NCI-H1105 (cell line): ENCODE measurements around the gene FRMD4A.

Source experiments
- DNase-seq: peaks from one replicate; lab custom pipeline; 2025; lab: John Stamatoyannopoulos, UW

FRMD4A gene

DNA sequence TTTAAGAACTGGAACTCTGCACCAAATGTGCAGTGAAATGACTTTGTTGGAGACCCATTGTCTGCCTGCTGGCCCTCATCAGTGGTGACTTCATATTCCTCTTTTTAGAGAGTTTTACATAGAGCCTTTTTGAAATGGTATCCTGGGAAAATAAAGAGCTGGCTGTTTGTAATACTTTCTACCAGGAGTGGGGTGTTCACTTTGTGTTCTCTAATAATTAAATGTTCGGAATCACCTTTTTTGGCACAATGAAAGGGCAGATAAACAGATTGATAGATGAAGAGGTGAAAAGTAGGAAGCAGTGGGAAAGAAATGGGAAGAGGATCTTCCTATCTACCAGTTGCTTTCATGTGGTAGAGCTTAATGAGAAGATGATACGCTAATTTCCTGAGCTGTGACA is 688.4 kb downstream of the FRMD4A start:
- DNase-seq, result no peak

DNA sequence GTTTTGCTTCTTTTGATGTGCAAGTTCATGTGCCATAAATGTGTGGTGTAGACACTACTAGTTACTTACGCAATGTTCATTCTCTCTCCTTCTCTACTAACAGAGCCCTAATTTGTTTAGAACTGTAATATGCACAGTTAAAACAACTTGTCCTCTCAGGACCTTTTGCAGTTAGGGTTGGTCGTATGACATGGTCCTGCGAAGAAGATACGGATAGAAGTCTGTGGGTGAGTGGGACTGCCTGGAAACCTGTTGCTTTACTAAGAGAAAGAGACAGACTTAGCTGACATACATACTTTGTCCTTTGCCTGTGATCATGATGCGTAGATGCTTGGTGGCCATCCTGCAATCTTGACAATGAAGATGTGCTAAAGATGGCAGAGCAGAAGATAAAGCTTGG is 692.8 kb downstream of the FRMD4A start:
- DNase-seq, result no peak

DNA sequence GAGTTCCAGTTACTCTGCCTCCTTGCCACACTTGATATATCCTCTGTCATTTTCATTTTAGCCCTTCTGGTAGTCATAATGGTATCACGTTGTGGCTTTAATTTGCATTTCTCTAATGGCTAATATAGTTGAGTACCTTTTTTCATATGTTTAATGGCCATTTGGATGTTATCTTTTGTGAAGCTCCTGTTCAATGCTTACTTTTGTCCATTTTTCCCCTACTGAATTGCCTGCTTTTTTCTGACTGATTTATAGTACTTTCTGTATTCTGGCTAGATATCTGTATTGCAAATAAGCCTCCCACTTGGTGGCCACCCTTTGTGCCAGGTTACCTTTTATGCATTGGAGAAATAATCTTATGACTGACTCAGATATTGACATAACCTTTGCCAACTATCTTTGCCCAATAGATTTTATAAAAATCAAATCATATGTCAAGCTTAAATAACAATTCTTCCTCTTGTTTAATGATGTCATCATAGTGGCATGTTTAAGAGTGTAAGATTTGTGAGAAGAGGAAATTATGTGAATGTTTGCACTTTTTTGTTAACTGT is 693.3 kb downstream of the FRMD4A start:
- no peak for DNase-seq

DNA sequence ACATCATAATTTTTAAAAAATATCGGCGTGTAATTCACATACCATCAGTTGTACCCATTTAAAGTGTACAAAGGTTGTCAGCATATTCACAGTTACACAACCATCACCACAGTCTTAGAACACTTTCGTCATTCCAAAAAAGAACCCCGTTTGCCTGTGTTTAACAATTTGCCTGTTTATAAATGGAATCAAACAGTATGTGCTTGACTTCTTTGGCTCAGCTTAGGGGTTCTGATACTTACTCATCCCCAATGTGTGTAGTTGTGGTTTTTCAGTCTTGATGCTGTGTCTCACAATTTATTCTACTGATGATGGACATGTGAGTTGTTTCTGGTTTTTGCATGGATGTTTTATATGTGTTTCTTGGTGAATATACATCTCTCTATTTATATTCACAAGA is 693.9 kb downstream of the FRMD4A start:
- no peak for DNase-seq

DNA sequence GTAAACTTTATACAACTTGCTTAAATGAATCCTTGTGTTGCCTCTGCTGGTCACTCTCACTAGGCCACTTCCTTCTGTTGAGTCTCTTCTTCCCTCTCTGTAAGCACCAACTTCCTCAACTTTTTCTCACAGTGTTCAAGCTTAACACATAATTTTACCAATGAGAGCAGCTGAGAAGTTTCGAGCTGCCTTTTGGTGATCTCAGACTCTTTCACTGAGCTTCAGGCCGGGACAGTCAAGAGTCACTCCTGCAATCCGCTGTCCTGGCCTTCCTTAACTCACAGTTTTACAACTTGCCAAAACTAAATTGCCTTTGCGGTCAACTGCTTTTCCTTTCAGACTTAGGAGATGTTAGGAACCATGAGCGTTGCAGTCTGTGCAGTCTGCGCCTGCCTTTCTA is 696.5 kb downstream of the FRMD4A start:
- no peak for DNase-seq

DNA sequence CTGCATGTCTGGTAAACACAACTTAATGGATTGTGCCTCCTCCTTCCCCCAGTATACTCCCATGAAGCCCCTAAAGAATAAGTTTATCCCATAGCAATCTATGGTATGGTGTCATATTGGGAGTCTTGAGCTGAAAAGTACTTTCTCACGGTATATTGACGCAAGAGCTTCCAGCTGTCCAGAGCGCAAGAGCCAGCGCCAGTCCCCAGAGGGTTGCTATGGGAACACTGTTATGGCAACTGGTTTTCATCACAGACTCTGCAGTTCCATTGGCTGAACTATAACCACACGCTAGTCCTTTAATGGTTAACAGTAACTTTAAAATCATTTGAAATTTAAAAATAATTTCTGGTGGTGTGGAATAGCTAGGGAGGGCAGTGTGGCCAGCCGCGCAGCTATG is 697.0 kb downstream of the FRMD4A start:
- no peak for DNase-seq

DNA sequence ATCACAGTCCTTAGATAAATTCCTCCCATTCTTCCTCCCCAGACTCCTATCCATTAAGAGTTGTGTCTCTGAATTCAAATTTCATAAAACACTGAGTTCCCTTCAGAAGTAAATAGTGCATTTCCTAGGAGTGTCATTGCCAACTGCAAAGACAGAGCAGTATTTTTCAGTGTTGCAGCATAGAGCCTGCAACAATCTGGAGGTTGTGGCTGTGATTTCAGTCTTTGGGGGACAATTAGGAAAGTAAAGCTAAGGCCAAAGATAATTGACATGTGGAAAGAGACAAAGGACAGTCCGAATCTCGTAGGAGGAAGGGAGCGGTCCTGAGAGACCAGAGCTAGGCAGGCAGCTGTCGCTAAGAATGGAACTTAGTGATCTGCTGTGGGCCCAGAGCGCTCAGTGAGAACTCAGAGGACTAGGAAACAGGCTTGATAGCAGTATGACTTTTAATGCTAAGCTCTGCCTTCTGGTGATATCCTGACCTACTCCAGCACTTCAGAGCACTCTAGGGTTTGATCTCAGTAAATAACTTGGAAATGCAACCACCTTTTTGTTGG is 697.8 kb downstream of the FRMD4A start:
- DNase-seq, result no peak

DNA sequence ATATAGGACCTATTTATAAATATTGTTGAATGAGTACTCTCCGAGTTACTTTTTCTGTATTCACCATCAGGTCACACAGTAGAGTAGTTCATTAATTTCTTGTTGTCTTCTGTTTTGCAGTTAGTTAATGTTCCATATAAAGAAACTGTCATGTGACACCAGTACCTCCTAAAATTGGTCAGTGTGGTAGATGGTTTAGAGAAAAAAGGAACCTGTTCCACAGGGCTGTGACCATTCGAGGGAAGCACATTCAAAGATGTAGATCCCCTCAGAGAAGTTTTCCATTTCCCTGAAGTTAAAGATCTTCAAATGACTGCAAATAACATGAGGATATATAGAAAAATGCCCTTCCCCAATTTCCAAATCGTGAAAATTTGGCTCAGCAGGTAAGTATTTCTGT is 698.3 kb downstream of the FRMD4A start:
- no peak for DNase-seq

DNA sequence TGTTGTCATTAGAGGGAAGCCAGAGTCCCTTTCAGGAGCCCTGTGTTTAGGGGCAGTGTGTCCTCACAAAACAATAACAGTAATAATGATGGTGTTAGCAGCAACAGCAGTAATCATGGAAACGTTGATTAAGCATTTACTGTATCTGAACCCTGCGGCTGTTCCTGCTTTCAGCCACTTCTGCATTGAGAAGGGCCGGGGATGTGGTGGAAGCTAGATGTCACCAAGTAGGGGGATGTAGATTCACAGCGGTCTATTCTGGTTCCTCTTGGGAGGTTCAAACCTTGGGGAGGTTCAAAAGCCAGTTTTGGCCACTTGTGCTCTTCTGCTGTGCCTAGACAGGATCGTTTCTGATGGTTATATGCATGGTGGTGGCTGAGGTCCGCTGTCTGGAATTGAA is 699.1 kb downstream of the FRMD4A start:
- DNase-seq, result no peak

DNA sequence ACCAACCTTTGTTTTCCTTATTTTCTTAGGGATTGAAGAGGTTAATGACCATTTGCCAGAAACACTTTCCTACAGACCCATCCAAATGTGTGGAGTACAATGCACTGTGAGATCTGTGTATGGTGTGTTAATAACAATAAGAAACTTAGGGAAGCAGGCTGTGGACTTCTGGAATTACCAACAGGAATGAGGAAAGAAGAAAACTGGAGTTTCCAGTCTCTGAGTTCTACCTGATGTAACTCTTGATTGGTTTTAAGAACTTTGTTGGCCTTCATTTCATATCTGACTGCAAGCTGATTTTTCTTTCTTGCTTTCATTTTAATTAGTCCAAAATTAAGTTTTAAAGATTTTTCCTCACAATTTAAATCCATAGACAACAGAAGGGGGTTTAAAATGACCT is 700.5 kb downstream of the FRMD4A start:
- no peak for DNase-seq

DNA sequence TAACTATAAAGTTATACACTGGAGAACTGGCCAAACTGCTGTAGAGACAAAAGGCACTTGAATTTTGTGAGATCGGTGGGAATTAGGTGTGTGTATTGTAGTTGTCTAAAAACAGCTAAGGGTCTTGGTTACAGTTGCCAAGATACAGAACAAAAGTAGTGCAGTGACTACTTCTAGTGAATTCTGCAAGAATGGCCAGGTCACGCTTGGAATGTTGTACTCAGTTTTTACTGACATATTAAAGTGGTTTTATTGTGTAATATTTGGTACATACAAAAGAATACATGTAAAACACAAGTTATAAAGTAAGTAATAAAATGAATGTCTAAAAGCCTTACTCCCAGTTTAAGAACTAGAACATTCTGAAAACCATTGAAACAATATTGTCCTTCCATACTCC is 701.6 kb downstream of the FRMD4A start:
- DNase-seq, result no peak

DNA sequence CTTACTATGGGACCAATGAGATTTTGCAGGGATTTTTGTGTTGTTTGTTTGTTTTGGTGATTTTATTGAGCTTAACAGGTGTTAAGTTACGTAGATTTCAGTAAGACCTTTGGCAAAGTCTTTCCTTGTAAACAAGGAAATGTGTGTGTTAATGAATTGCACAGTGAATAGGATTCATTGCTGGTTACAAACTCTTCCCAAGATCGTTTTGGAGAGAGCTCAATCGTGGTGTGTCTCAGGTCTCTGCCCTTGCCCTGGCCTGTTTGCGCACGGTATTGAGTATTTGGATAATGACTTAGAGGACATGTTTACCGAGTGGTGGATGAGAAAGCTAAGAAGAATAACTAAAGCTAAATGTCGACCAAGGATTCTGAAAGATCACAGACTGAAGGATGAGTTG is 702.1 kb downstream of the FRMD4A start:
- DNase-seq, result no peak

DNA sequence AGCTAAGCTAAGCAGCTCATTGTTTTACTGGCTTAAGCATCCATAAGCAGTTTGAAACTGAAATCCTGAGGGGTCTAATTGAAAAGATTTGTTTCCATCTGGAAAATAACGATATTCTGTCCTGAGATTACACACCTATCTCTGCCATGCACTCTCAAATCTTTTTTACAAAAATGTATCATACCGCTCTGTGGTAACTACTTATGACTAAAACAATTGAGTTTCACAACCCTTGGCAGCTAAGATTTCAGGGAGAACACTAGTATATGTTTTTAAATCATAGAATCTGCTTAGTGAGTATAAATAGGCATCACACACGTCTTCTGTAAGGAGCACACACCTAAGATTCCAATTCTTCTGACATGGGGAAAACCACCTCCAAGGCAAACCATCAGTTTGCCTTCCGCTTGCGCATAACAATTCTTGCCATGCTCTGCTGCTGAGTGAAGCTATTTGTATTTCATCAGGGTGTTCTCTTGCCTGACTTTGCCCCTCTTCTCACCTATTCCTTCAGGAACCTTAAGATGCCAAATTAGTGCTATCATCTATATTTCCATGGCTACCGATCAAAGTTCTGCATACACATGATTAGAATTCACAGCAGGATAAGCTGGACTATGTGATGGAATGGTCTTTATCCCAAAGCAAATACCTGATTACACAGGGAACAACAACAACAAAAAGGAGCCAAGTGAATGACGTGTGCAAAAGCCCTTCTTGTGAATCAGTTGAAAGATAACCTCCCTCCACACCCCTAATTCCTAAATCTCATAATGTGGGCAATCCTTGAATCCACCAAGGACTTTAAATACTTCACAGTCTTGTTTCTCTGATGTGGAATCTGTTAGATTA is 703.0 kb downstream of the FRMD4A start:
- DNase-seq, result no peak

DNA sequence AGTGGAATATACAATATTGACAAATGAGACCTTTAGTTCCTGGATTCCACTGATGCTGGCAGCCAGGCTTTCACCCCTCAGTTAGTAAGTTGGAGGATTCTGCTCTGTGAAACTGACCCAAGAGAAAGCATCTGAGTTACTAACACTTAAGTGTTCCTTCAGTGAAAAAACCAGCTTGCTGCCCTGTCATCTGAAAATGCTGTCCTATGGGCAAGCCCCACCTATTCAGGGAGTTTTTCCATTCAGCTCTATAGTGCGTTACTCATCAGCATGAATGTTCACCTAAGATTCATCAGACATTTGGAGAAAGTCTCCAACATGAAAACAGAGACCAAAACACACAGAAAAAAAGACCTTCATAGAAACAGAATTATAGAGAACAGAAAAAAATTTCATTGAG is 706.1 kb downstream of the FRMD4A start:
- no peak for DNase-seq

DNA sequence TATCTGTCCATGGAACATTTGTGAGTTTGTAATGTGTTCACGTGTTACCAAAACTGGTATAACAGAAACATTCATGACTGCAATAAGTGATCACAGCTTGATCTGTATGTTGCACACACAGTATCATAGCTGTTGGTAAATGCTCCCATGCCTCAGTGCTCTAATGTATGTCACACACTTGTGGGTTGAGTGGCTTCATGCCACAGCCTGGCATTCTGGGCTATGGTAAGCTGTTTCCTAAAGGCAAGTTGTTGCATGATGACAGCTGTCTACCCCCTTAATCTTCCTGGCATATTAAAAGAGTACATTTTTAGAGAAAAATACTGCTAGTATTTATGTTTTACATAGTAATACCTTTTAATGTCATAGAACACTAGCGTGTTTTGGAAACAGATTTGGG is 708.8 kb downstream of the FRMD4A start:
- DNase-seq, result no peak

DNA sequence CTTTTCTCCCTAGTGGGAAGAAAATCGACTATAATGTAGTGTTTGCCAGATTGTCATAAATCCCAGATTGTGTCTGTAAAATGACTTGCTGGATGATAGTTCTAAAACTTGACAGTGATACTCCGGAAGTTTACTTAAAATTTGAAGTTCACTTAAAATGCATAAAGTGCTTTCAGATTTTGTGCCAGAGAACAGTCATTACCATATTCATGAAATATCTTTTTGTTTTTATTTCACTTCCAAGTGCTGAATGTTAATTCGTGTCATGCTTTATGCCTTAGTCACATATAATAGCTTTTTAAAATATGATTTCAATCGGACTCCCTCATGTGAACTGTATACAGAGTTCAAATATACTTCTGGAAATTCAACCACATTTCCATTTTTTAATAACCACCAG is 713.6 kb downstream of the FRMD4A start:
- DNase-seq, result no peak

DNA sequence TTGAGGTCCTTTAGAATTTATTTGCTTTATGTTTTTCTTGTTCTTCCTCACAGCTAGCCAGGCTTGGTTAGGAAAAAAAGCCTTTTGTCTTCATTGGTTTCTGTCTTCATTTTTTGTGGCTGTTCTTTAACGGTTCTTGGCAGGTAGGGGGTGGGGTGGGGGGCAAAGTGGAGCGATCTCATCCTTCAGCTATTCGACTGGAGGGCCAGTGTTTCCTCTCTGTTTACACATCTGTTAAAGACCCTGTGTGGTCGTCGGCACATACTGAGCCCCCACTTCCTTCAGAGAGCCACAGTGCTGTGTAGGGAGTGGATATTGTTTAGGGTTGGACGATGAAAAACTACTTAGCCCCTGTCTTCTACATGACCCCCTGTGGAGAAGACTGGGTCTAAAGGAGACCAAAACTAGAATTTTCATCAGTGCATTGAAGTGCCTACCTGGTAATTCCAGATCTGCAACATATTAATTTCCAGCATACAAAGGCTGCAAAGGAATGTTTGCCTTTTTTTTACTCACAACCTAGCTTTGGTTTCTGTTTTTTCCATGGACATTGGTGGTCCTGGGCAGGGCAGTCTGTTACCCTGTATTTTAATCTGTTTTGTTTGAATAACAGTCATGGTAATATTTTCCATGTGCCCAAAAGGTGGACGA is 714.9 kb downstream of the FRMD4A start:
- DNase-seq, result no peak

DNA sequence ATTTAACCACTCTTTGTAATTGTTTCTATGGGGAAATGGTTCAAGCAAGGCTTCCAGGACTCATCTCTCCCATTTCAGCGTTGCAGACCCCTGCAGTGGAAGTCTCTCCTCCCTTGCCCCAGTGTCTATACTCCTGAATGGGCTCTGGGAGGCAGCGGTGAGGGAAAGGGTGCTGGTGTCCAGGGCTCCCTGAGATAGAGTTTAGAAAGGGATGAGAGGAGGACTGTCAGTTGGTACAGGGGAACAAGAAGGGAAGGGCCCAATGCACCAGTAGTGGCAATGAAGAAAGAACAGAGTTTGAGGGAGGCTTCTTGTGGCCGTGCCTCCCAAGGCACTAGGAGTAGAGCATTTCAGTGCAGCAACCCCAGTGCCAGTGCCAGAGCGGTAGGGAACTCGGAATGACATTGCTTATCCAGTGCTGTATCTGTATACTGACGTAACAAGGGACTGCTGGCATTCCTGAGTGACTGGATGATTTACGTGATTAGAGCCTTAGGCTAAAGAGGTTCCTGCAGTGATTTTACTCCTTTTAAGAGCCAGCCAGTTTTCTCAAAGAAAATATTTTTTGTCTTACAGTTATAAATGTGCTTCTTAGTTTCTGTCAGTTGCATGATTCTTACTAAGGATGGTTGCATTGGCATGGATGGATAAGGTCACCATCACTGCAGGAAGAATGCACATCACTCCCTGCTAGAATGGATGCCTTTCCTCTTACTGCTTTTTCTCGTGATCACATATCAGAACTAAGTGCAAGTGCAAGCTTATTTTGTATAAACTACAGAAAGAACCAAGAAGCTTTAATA is 716.0 kb downstream of the FRMD4A start:
- DNase-seq, result no peak

DNA sequence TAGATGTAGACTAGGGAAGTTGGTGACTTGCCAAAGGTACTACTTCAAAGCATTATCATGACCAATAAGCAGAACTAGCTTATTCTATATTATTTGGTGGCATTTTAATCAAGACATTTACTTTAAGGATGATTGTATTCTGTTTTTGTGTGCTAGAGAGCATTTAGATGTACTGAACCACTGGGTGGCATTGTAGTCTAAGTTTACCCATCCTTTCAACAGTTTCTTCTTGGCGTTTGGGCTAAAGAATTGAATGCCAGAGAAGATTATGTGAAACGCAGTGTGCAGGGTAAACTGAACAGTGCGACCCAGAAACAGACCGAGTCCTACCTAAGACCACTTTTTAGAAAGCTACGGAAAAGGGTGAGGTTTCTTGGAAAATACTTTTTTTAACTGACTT is 717.2 kb downstream of the FRMD4A start:
- DNase-seq, result no peak

DNA sequence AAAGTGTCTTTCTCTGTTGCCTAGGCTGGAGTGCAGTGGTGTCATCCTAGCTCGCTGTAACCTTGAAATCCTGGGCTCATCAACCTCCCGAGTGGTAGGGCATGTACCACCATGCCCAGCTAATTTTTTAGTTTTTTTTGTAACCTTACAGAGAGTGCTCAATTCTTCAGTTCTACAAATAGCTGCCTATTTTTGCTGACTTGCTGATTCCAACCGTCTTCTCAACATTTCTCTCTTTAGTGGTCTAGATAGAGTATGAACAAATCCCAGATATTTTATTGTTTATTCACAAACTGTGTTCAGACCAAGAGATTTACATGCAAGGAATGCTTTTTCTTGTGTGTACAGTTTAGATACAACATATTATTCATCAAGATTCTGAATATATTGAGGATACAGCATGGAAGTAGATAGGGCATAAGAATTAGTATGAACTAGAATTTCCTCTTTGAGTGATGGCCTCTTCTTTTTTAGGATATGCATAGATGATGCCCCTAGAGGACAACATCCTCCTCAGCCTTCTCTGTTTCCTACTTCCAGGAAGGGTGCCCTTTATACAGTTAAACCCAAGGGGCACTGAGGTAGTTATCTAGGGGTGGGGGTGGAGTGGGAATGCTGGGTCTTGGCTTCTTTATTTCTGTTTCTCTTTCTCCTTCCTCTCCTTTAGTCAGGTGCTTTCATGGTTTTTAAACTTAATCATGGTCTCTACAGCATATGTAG is 717.9 kb downstream of the FRMD4A start:
- no peak for DNase-seq

DNA sequence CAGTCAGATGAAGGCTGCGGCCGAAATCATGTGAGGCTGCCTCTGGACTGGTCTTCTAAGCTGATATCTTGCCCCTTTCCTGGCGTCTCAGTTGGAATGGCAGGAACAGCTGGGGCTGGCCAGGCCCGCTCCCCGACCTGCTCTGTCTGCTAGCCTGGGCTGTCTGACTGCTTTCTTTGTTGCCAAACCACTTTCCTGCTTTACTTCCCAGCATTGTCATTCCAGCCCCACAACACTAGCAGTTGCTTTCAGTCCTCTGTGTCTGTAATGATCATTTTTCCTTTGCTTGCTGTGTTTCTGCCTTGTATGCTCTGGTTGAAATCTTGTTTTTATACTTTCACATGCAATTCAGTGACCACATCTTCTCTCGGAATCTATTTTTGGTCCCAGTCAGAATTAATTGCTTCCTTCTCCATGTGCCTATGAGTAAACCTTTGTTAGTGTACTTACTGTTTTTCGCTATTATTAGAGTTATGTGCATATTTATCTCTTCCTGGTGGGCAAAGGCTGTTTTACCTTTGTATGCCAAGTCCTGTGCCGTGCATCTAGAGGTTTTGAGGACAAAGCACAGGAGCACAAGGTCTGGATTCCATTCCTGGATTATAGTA is 722.4 kb downstream of the FRMD4A start:
- DNase-seq, result no peak
